ENCODE measurements around the gene HTR1D.

DNA sequence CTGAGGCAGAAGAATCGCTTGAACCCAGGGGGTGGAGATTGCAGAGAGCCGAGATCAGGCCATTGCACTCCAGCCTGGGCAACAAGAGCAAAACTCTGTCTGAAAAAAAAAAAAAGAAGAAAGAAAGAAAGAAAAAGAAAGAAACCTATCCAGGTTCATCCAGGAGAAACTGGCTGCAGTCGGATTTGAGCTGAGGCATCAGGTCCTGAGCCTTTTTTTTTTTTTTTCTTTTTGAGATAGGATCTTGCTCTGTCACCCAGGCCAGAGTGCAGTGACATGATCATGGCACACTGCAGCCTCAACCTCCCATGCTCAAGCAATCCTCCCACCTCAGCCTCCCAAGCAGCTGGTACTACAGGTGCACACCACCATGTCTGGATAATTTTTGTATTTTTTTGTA is 26.1 kb downstream of the HTR1D start:
- TF ChIP-seq, protein P1, sequence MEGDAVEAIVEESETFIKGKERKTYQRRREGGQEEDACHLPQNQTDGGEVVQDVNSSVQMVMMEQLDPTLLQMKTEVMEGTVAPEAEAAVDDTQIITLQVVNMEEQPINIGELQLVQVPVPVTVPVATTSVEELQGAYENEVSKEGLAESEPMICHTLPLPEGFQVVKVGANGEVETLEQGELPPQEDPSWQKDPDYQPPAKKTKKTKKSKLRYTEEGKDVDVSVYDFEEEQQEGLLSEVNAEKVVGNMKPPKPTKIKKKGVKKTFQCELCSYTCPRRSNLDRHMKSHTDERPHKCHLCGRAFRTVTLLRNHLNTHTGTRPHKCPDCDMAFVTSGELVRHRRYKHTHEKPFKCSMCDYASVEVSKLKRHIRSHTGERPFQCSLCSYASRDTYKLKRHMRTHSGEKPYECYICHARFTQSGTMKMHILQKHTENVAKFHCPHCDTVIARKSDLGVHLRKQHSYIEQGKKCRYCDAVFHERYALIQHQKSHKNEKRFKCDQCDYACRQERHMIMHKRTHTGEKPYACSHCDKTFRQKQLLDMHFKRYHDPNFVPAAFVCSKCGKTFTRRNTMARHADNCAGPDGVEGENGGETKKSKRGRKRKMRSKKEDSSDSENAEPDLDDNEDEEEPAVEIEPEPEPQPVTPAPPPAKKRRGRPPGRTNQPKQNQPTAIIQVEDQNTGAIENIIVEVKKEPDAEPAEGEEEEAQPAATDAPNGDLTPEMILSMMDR (IDR thresholded peaks at IDR 0.05; ENCODE audit: borderline replicate concordance, extremely low read depth, low read length, poor library complexity, severe bottlenecking) = no peak
- no peak for TF ChIP-seq EZH2 (IDR thresholded peaks at IDR 0.05; ENCODE audit: borderline replicate concordance, low read depth, low read length, severe bottlenecking)

All from DND-41 (cell line).